Measurements from ENCODE around the gene PPP1R16B.

PPP1R16B gene

DNA sequence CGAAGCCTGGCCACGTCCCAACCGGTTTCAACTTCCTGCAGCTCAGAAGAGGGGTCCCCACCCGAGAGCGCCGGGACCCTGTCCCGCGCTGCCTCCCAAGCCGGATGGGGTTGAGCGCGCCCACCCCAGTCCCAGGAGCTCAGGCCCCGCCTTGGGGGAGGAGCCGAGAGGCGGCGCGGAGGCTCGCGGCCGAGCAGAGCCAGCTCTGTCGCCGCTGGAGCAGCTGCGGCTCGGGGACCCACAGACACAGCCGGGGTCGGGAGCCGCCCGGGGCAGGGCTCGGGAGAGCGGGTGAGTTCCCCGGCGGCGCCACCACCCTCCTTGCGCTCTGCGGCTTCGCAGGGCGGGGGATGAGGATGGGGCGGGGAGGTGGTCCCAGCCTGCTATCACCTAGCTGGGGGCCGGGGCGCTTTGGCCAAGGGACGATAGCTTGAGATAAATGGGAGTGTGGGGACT lies at the start of gene PPP1R16B:
Gene PPP1R16B (plus strand): TSS at position 196 of the 456 bp plus-strand sequence. CDS start 30,229 bp downstream, outside the sequence.
- peak; percentile 46 for DNase-seq

GRCh38 chr20:38757145-38757775 lies 48.2 kb upstream of the PPP1R16B start:
- DNase-seq = no peak

DNA sequence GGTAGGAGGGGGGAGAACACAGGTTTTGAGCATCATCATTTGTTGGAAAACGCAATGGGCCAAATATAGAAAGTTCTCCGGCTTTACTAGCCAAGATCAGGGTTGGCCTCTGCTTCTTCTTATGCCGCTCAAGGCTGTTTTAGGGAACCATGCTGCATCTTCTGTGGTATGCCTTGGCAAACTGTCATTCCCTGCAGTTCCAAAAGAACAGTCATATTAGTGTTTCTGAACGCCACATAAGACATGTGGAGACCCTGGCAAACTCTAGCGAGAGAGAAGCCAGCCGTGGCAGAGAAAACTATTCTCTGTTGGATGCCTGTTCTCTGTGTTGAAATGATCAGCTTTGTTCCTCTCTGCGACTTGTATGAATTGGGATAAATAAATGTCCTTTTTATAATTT lies 46.4 kb upstream of the PPP1R16B start:
- DNase-seq = no peak

DNA sequence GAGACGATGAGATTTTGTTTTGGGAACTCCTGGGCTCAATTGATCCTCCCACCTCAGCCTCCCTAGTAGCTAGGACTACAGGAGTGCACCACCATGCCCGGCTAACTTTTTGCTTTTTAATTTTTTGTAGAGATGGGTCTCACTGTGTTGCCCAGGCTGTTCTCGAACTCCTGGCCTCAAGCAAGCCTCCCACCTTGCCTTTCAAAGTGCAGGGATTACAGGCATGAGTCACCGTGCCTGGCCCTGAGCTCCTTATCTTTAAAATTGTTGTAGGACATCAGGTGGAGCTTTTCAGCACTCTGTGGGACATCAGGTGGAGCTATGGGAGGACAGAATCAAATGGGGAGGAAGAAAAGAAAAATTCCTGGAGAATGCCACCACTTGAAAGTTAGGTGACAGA lies 44.5 kb upstream of the PPP1R16B start:
- no peak for DNase-seq

GRCh38 chr20:38762174-38762573 lies 43.3 kb upstream of the PPP1R16B start:
- no peak for DNase-seq

DNA sequence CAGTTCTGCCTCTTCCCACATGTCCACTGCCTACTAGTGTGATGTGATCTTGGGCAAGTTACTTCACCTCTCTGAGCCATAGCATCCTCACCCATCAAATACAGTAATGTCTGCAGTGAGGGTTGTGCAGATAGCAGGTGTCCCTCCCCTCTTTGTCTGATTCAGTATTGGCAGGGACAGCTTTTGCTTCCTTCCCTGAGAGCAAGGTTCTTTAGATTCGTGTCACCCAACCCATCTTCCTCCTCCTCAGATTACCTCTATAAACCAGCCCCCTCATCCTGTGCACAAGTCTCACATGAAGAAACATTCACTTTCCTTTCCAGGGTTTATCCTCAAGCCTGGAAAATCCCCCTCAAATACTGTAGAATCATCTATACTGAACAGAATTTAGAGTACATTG lies 41.9 kb upstream of the PPP1R16B start:
- no peak for DNase-seq

GRCh38 chr20:38764567-38765318 lies 40.8 kb upstream of the PPP1R16B start:
- DNase-seq = peak; percentile 68

DNA sequence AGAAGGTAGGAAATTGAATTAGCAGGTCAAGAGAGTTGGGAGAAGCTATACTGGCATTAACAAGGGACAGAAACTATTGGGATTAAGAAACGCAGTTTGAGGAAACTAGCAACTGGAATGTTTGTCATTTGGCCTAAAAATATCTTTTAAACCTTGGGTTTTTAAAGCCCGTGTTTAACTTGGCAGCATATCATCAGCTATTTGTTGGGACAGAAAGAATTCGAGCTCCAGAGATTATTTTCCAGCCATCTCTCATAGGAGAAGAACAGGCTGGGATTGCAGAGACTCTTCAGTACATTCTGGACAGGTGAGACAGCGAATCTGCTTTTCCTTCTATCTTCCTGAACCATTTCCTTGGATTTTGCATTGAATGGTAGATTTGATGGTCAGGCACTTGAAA lies 39.4 kb upstream of the PPP1R16B start:
- DNase-seq = no peak

DNA sequence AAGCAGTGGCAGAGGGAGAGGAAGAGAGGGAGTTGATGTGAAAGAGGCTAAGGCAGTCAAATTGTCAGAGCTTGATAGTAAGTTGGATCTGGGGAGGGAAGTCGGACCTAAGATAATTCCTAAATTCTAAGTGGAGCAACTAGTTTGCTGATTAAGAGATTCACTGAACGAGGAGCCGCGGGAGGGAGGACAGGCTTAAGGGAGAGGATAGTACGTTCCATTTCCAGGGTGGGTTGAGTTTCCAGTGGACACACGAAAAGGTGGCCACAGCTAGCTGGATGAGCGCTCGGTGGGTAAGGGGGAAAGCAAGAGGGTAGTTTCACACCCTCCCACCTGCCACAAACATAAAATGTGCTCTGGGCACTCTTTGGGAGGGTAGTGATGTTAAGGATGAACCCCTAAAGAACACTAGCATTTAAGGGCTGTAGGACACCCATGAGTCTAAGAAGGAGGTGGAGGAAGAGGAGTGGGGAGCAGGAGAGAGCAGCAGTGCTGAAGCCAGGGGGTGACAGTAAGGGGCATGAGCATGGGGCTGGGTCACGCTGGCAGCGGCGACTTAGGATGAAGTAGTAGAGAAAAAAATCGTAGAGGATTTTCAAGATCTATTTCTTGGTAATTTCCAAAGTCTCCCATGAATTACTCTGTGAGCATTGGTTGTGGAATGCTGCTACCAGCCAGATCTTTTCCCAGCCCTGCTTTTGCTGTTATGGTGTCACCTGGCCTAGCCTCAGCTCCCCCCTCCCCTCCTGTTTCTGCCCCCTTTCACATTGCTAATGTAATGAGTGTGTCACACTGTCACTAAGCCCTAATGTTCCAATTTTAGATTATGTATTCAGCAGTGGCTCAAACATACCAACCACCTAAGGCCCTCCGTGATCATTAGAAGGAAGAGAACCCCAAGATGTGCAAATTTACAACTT lies 35.9 kb upstream of the PPP1R16B start:
- no peak for DNase-seq

GRCh38 chr20:38770546-38770945 lies 35.0 kb upstream of the PPP1R16B start:
- no peak for DNase-seq

DNA sequence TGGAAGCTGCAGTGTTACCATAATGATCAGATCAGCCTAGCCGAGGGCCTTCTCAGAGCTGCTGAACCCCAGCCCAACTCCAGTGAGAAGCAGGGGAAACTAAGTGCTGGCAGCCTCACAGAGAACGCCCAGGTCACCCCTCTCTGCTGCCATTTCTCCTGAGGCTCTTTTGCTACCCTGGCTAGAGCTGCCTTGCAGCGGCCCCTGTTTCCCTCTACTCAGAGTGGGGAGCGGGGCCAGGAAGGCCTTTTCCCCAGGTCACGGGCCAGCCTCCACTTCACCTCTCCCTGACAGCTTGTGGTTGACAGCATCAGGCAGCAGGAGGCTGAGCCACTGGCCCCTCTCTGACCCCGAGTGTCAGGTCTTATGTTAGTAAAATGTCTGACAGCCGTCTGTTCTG lies 34.5 kb upstream of the PPP1R16B start:
- no peak for DNase-seq

DNA sequence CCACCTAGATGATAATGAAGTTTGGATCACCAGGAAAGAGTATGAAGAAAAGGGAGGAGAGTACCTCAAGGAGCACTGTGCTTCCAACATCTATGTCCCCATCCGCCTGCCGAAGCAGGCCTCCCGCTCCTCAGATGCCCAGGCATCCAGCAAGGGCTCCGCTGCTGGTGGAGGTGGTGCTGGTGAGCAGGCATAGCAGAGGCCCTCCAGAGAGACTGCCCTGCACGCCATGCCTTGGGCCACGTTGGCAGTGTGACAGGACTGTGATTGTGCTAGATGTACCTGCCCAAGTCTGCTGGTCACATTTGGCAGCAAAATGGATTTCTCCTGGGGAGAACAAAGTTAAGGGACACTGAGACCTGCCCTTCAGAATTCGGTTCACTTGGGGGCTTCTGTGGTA lies 33.9 kb upstream of the PPP1R16B start:
- no peak for DNase-seq

- no peak for DNase-seq
These were observed 31.3 kb upstream of the PPP1R16B start for GRCh38 chr20:38774167-38774566.

DNA sequence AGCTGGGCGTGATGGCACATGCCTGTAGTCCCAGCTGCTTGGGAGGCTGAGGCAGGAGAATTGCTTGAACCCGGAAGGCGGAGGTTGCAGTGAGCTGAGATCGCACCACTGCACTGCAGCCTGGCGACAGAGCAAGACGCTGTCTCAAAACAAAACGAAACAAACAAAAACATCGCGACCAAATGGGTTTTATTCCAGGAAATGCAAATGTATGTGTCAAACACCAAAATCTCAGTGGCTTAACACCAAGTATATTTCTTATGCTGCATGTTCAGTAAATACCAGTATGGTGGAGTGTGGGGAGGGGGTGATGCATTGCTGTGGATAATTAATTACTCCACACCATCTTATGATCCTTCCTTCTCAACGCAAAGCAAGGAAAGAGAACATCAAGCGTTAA lies 29.1 kb upstream of the PPP1R16B start:
- no peak for DNase-seq

DNA sequence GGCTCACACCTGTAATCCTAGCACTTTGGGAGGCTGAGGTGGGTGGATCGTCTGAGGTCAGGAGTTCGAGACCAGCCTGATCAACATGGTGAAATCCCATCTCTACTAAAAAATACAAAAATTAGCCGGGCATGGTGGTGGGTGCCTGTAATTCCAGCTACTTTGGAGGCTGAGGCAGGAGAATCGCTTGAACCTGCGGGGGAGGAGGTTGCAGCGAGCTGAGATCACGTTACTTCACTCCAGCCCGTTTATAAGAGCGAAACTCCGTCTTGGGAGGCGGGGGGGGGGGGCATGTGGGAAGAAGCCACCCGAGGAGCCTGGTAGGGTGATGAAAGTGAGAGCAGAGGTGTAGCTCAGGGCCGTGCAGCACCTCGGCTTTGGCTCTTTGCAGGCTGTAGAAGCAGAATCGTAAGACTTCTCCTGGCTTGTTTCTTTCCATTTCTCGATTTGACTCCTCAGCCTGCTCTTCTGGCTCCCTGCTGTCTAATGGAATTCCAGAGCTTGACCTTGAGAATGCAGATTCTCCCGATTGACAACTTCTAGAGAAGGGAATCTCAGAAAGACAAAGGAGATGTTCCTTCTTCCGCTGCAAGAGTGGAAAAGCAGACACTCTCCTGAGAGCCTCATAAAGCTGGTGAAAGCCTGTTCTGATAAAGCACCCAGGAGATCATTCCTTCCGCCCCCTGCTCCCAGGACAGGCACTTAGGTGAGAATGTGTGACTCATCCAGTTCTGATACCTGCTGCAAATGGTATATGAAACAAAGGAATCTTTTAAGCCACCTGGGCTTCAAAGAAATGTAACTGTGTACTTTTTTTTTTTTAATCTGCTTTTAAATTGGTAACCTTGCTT lies 26.0 kb upstream of the PPP1R16B start:
- DNase-seq = no peak

GRCh38 chr20:38782275-38782674 lies 23.2 kb upstream of the PPP1R16B start:
- no peak for DNase-seq

DNA sequence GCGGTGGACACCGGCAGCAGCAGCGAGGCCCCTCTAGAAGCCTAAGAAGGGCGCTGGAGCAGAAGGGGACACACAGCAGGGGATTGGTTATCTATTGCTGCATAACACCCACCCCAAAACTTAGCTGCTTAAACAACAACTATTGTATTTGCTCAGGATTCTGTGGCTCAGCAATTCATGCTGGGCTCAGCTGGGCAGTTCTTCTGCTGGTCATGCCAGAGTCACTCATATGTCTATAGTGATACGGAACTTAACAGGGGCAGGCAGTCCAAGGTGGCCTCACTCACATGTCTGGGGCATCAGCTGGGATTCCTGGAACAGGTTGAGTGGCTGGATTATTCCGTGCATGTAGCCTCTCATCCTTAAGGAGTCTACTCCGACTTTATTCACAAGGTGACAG lies 17.6 kb upstream of the PPP1R16B start:
- no peak for DNase-seq

DNA sequence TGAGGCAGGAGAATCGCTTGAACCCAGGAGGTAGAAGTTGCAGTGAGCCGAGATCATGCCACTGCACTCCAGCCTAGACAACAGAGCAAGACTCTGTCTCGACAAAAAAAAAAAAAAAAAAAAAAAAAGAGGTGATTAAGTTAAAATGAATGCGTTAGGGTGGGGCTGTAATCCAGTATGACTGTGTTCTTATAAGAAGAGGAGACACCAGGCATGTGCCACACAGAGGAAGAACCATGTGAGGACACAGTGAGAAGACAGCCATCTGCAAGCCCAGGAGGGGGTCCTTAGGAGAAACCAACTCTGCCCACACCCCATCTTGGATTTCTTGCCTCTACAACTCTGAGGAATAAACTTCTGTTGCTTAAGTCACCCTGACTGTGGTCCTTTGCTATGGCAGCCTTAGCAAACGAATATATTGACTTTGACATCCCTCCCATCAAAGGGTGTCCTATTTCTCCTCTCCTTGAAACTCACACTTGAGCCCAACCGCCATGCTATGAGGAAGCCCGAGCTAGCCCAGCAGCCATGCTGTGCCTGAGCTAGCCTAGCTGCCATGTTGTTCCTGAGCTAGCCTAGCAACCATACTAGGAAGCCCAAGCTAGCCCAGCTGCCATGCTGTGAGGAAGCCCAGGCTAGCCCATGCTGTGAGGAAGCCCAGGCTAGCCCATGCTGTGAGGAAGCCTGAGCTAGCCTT lies 15.8 kb upstream of the PPP1R16B start:
- no peak for DNase-seq

- no peak for DNase-seq
These were observed 15.1 kb upstream of the PPP1R16B start for GRCh38 chr20:38790200-38791053.

DNA sequence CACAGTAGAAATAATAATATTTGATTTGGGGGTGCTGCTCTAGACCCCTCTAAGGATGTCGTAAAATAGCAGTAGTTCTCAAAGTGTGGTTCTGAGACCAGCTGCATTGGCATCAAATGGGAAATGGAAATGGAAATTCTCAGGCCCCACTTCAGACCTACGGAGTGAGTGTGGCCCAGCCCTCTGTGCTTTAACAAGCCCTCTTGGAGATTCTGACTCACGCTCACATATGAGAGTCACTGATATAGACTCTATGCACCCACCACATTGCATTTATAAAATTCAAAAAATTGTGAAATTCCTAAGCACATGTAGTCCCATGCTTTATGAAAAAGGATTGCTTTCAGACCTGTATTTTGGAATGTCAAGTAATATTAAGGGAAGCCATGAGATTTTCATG lies 14.2 kb upstream of the PPP1R16B start:
- no peak for DNase-seq

DNA sequence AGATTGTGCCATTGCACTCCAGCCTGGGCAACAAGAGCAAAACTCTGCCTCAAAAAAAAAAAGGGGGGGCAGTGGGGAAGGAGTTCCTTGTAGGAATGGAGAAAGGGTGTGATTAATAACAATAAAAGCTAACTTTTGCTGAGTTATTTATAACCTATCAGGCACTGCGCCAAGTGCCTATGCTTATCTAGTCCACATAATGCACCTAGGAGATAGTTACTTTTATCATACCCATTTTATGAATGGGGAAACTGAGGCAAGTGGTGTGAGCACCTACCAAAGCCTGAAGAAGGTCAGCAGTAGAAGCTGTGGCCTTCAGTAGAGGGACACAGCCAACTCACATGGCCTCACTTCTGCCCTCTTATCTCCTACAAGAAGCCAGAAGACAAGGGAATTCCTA lies 13.6 kb upstream of the PPP1R16B start:
- no peak for DNase-seq

All from suppressor macrophage treated with lipopolysaccharide for 4 hours (primary cell).